GM23248 (cell line): Measurements from ENCODE around the gene KSR2.

ENCODE experiments used
- EZH2 ChIP-seq: fragments of 200-600 bp; sonication (generic); IDR thresholded peaks from 2 replicates; pipeline ENCODE4 v1.6.1; 2018; ENCODE audit warnings: antibody characterized with exemption, mild to moderate bottlenecking; ENCODE audit not compliant: insufficient read depth, poor library complexity, severe bottlenecking
- EZH2phosphoT487 ChIP-seq: fragments of 200-600 bp; sonication (generic); IDR thresholded peaks from 2 replicates; pipeline ENCODE4 v1.6.1; 2018; ENCODE audit warnings: antibody characterized with exemption, moderate library complexity, mild to moderate bottlenecking, low read depth; ENCODE audit not compliant: insufficient read depth

DNA sequence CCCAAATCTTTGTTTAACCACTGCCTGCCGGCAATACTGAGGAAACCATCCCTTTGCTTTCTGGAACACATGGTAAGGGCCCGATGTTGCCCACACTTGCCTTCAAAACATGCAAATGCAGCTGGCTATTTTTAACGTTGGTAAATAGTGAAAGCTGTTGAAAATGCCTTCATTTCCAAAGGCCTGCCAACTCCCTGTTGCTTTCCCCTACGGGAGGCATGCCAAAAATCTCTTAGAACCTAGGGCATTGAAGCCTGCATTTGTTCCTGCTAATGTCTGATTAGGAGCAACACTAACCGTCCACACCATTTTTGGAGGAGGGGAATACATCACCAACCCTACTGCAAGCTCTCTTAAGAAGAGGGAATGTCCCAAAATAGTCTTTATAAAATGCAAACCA lies 454.8 kb downstream of the KSR2 start:
- no peak for TF ChIP-seq EZH2phosphoT487
- no peak for TF ChIP-seq EZH2
